Measurements from ENCODE around the gene TPM3. TPM values are rescaled to one million over a fixed set of nuclear protein-coding genes. Genes with fewer than 3 reads are reported as not detected.
A peak's percentile ranks its signal among the peaks of the same experiment; 100 is the strongest.

Gene TPM3
- 482 and 483 TPM in 2 replicates for total RNA-seq

GRCh38 chr1:154191990-154192461 lies at the start of gene TPM3:
Gene TPM3, minus strand, starts transcription at chr1:154192100. Its CDS starts 82 bp downstream, at chr1:154192018.

GRCh38 chr1:154220071-154220969 lies 28.4 kb upstream of the TPM3 start, which contains the start of gene UBAP2L:
Gene UBAP2L, plus strand, starts transcription at chr1:154220955. Its CDS starts 4,169 bp downstream, at chr1:154225124.

DNA sequence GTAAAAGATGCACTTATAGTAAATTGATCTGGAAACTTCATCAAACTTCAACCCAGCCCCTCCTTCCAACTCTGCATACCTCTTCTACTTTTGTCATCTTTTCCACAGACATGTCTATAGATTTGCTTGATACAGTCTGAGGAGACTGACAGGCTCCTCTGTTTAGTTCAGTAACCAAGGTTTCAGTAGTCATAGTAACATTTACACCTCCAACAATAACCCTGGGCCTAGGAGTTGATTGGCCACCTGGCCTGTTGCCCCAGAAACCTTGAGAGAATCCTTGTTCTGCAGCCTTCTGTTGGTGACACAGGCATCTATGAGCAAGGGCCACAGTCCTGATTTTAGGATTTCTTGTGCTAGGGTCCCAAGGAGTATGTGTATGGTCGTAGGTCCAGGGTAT lies 14.3 kb upstream of the TPM3 start, which contains the start of gene CFAP141:
TSS of gene CFAP141 (minus strand) at position 138 of the 400 bp plus-strand sequence. CDS start at position 112, 26 bp downstream.

DNA sequence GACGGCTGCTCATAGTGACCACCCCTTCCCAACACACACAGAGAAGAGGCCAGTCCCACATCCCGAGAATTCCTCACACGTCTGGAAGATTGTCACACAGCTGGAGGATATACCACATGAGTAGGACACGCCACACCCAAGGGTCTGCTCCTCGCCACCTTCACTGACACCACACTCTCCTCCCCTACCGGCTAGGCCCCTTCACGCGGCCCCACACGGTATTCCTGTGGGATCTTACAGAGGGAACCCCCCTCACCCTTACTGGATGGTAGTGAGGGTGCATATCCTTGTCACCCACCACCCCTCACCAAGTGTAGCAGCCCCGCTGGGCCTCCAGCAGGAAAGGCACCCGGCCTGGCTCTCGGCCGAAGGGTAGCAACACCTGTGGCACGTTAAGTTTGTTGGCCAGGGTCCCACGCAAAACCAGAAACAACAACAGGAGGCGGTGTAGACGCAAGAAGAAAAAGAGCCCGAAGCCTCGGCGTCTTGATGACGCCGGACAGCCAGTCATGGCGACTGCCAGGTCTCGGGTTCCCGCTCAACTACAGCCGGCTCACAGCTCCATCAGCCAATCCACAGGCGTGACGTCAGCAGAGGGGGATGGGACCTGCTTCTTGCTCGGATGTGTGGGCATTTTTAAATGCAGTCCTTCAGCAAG lies 37.2 kb downstream of the TPM3 start, which contains the start of gene NUP210L:
TSS of gene NUP210L (minus strand) at position 540 of the 658 bp plus-strand sequence.

Small RNAs within 50 kb of the gene (small RNA-seq; reads per million reads assigned to genes)
- gene MIR190B = 2.5 reads per million, percentile 78 among the genes with 10 or more reads in this experiment

Other genes with a start within 250 kb of the TPM3 start
- 10.9 and 17.9 TPM in 2 replicates for gene DENND4B, start 245.4 kb downstream of the TPM3 start, total RNA-seq
- 5.4 and 6.0 TPM in 2 replicates for gene CRTC2, start 233.5 kb downstream of the TPM3 start, total RNA-seq
- gene SLC39A1, start 228.6 kb downstream of the TPM3 start, total RNA-seq = 97.9 TPM in 2 replicates
- 6.0 and 6.7 TPM in 2 replicates for gene CREB3L4, start 224.2 kb downstream of the TPM3 start, total RNA-seq
- 121 and 122 TPM in 2 replicates for gene JTB, start 214.4 kb downstream of the TPM3 start, total RNA-seq
- gene RAB13, start 205.8 kb downstream of the TPM3 start, total RNA-seq = 58.9 and 67.0 TPM in 2 replicates
- gene RPS27, start 201.3 kb downstream of the TPM3 start, total RNA-seq = 1,523 and 1,552 TPM in 2 replicates
- 0.52 and 0.86 TPM in 2 replicates for gene NUP210L, start 37.0 kb downstream of the TPM3 start, total RNA-seq
- not detected in 2 replicates for gene CFAP141, start 14.2 kb upstream of the TPM3 start, total RNA-seq
- gene UBAP2L, start 28.9 kb upstream of the TPM3 start, total RNA-seq = 124 and 137 TPM in 2 replicates
- gene HAX1, start 80.5 kb upstream of the TPM3 start, total RNA-seq = 117 and 124 TPM in 2 replicates
- 0.13 TPM in 1 of 2 replicates, not detected in the other for gene AQP10, start 129.0 kb upstream of the TPM3 start, total RNA-seq
- gene ATP8B2, start 133.4 kb upstream of the TPM3 start, total RNA-seq = 258 and 314 TPM in 2 replicates
- gene IL6R, start 213.2 kb upstream of the TPM3 start, total RNA-seq = 6.3 and 10.2 TPM in 2 replicates